ENCODE results near the gene FSTL4. TPM values are rescaled to one million over a fixed set of nuclear protein-coding genes. Genes with fewer than 3 reads are reported as not detected.

FSTL4 gene
- polyA plus RNA-seq, 1 donor (not counting 4 experiments of a cell fraction or from before 2014, with no cell fraction given) = 1.7 TPM

- peak overlapping the region; percentile 36 for H3K27ac ChIP-seq (ENCODE audit: control insufficient read depth, insufficient read depth, low read length)
- DNase-seq (ENCODE audit: low read depth, low spot score) (no peak), FAIRE-seq (no peak)
- no peaks in the 10 kb centered on the region for H3K9me3 ChIP-seq (ENCODE audit: control insufficient read depth, low read depth, low read length)
- TF ChIP-seq CTCF (optimal IDR thresholded peaks at IDR 0.05 in 1 of 3, IDR thresholded peaks at IDR 0.05 in 1 of 3, conservative IDR thresholded peaks at IDR 0.05 in 1 of 3; ENCODE audit: extremely low read depth in 1 of 3, insufficient read depth in 2 of 3, low read length in 3 of 3) = no peak
- TF ChIP-seq EZH2 (IDR thresholded peaks at IDR 0.05; ENCODE audit: low read length) = no peak
- no peaks in the 10 kb centered on the region for H3K36me3 ChIP-seq (ENCODE audit: control insufficient read depth in 2 of 2, extremely low read depth in 1 of 2, insufficient read depth in 2 of 2, low read length in 2 of 2)
- peaks cover 5% of the 10 kb centered on the region for H3K27me3 ChIP-seq (ENCODE audit: control insufficient read depth, extremely low read depth, insufficient read depth, low read length)
- H3K4me2 ChIP-seq (ENCODE audit: control insufficient read depth, extremely low read depth, insufficient read depth, low read depth, low read length) = peak overlapping the region; percentile 29
- H4K20me1 ChIP-seq (ENCODE audit: control insufficient read depth, extremely low read depth, insufficient read depth, low read length) = no peaks in the 10 kb centered on the region
- no peaks in the 10 kb centered on the region for H3K79me2 ChIP-seq (ENCODE audit: control insufficient read depth, insufficient read depth, low read length)
- dilution Hi-C loops (cut with MboI; ENCODE audit: extremely low pct_ligation_motif_present, low sequenced_read_pairs) = no loop called here
- H3K9ac ChIP-seq (ENCODE audit: control insufficient read depth, extremely low read depth, insufficient read depth, low read length) = peak overlapping the region; percentile 13
- no peak overlapping the region for H2AFZ ChIP-seq (ENCODE audit: control insufficient read depth, low read length)
- H3K4me3 ChIP-seq (ENCODE audit: control insufficient read depth in 2 of 3, extremely low read depth in 1 of 3, insufficient read depth in 2 of 3, low read depth in 1 of 3, low read length in 3 of 3) = no peak overlapping the region
- no peaks in the 10 kb centered on the region for H3K9me1 ChIP-seq (ENCODE audit: control insufficient read depth, extremely low read depth, insufficient read depth, low read length)
- peaks cover 25% of the 10 kb centered on the region for H3K4me1 ChIP-seq (ENCODE audit: control insufficient read depth, extremely low read depth, insufficient read depth, low read length)
Measured at GRCh38 chr5:133246053-133246370, 366.3 kb downstream of the FSTL4 start.

GRCh38 chr5:133245191-133246052 lies 366.9 kb downstream of the FSTL4 start:
- dilution Hi-C loops (cut with MboI; ENCODE audit: extremely low pct_ligation_motif_present, low sequenced_read_pairs) = no loop called here
- peaks cover 5% of the 10 kb centered on the region for H3K27me3 ChIP-seq (ENCODE audit: control insufficient read depth, extremely low read depth, insufficient read depth, low read length)
- no peaks in the 10 kb centered on the region for H3K79me2 ChIP-seq (ENCODE audit: control insufficient read depth, insufficient read depth, low read length)
- H3K9ac ChIP-seq (ENCODE audit: control insufficient read depth, extremely low read depth, insufficient read depth, low read length) = peak overlapping the region; percentile 23
- no peaks in the 10 kb centered on the region for H3K9me3 ChIP-seq (ENCODE audit: control insufficient read depth, low read depth, low read length)
- no peaks in the 10 kb centered on the region for H3K9me1 ChIP-seq (ENCODE audit: control insufficient read depth, extremely low read depth, insufficient read depth, low read length)
- peak overlapping the region; percentile 29 for H3K4me2 ChIP-seq (ENCODE audit: control insufficient read depth, extremely low read depth, insufficient read depth, low read depth, low read length)
- peak overlapping the region; percentile 36 for H3K27ac ChIP-seq (ENCODE audit: control insufficient read depth, insufficient read depth, low read length)
- no peaks in the 10 kb centered on the region for H3K36me3 ChIP-seq (ENCODE audit: control insufficient read depth in 2 of 2, extremely low read depth in 1 of 2, insufficient read depth in 2 of 2, low read length in 2 of 2)
- H3K4me3 ChIP-seq (ENCODE audit: control insufficient read depth in 2 of 3, extremely low read depth in 1 of 3, insufficient read depth in 2 of 3, low read depth in 1 of 3, low read length in 3 of 3) = no peak overlapping the region
- TF ChIP-seq CTCF (optimal IDR thresholded peaks at IDR 0.05 in 1 of 3, IDR thresholded peaks at IDR 0.05 in 1 of 3, conservative IDR thresholded peaks at IDR 0.05 in 1 of 3; ENCODE audit: extremely low read depth in 1 of 3, insufficient read depth in 2 of 3, low read length in 3 of 3) (no peak), EZH2 (IDR thresholded peaks at IDR 0.05; ENCODE audit: low read length) (no peak)
- no peaks in the 10 kb centered on the region for H4K20me1 ChIP-seq (ENCODE audit: control insufficient read depth, extremely low read depth, insufficient read depth, low read length)
- H3K4me1 ChIP-seq (ENCODE audit: control insufficient read depth, extremely low read depth, insufficient read depth, low read length) = peaks cover 27% of the 10 kb centered on the region
- DNase-seq (ENCODE audit: low read depth, low spot score) (peak; percentile 97), FAIRE-seq (peak; percentile 87)
- H2AFZ ChIP-seq (ENCODE audit: control insufficient read depth, low read length) = no peak overlapping the region

All from keratinocyte (primary cell).